GM21619 (cell line): Measurements from ENCODE around the gene EYA2.
"Not testable (repeated sequence)": the region's sequence is repeated elsewhere in the genome, so short reads cannot be mapped to it uniquely, and the experiment has no call there.

Experiments used
- ATAC-seq: cut with Tn5 transposase; IDR thresholded peaks from one replicate; pipeline ENCODE4 v1.9.1; 2021; ENCODE audit not compliant: unreplicated experiment

Gene EYA2

DNA sequence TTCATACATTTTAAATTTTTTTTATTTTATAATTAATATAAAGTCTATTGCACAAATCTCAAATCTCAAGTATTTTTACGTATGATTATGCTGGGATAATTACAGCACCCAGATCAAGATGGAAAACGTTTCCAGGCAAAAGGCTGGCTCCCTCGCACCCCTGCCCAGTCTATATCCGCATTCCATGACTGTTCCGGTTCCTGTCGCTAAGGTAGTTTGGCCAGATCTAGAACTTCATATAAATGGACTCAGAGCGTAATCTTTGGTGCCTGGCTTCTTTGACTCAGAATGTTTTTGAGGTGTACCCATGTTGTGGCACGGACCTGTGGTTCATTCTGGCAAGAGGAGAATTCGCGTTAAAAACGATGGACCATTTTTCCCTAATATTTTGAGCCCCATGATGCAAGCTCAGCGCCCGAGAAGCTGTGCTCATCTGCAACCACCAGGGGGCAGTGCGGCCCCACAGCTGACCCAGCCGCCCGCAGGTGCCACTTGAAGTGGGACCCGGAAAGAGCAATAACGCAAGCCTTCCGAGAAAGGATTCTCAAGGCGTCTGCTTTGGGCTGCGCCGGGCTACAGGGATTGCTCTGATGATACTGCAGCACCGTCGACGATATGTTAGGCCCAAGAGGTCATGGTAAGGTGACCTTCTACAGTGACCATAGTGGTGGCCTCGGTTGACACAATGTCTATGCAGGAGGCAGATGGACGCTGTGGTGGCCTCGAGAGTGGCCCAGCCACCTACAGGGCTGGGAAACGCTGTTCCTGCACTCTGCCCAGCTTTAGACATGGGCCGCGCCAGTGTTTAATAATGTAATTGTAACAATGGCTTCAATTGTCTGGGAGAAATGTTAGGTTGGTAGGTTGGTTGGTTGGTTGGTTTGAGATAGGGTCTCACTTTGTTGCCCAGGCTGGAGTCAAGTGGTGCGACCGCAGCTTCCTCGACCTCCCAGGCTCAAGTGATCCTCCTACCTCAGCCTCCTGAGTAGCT is 301.7 kb downstream of the EYA2 start:
- ATAC-seq = no peak

DNA sequence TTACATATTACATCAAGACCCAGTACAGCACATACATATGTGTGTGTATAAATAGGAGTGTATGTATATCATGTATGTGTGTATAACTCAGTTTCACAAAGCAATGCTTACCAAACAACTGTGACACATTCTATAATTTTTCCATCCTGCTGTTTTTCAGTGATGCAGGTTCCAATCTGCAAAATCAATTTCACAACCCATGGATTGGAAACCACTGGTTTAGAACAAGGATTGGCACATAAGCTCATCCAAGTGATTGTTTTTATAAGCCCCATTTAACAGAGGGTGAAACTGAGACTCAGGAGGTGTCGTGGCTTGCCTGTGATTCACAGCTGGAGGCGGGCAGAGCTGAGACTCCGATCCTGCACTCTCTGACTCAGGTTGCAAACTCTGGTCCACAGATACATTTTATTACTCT is 303.6 kb downstream of the EYA2 start:
- no peak for ATAC-seq

DNA sequence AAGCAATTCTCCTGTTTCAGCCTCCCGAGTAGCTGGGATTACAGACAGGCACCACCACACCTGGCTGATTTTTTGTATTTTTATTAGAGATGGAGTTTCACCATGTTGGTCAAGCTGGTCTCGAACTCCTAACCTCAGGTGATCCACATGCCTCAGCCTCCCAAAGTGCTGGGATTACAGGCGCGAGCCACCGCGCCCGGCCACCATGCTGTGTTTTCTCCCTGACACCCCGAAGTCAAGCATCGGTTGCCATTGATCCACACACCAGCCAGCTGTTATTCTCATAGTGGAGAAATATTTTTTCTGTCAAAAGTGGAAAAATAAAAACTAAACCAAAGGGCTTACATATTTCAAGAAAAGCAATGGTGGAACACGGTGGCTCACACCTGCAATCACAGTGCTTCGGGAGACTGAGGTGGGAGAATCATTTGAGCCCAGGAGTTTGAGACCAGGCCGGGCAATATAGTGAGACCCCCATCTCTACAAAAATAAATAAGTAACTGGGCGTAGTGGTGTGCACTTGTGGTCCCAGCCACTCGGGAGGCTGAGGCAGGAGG is 304.4 kb downstream of the EYA2 start:
- ATAC-seq = no peak

DNA sequence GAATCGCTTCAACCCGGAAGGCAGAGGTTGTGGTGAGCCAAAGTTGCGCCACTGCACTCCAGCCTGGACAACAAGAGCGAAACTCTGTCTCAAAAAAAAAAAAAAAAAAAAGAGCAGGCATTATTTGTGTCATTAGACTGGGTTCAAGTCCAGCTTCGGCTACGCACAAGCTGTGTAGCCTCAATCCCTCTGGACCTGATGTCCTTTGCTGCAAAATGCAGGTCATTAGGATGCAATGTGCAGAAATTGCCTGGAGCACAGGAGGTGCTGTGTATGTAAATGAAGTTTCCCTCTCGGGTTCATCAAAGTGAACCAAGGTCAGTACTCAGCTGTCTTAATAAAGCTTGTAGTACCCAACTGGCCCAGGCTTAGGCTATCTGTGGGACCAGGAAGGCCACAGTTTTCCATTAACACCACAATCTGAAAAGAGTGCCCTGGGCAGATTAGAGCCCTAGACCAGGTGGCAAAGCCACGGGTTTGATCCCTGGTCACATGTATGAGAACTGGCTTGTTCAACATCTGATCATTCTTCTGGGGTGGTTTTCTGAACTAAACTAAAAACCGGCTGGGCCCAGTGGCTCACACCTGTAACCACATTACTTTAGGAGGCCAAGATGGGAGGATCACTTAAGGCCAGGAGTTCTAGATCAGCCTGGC is 306.6 kb downstream of the EYA2 start:
- no peak for ATAC-seq

DNA sequence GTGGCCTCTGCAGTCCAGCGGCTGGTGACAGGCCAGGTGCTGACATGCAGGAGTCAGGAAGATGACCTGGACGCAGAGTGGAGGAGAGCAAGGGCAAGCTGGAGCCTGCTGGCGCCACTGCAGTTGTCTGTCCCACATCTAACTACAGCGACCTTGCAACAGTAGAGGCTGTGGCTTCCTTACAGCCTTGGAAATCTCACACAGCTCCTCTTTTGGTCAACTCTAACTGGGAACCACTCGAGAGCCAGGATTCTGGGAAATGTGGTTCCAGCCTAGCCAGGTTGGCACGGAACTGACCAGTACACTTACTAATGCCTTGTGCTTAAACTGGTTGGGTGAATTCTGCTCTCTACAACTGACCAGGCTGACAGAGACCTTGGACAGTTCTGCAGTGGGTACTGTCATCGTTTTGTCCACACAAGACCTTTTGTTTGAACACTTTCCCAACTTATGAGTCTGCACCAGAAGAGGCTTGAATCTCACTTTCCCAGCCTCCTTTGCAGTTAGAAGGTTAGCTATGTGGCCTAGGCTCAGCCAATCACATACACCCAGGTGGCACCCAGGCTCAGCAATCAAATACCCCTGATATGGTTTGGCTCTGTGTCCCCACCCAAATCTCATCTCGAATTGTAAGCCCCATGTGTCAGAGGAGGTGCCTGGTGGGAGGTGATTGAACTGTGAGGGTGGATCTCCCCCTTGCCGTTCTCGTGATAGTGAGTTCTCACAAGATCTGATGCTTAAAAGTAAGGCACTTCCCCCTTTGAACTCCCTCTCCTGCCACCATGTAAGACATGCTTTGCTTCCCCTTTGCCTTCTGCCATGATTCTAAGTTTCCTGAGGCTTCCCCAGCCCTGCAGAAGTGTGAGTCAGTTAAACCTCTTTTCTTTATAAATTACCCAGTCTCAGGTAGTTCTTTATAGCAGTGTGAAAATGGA is 308.4 kb downstream of the EYA2 start:
- no peak for ATAC-seq

DNA sequence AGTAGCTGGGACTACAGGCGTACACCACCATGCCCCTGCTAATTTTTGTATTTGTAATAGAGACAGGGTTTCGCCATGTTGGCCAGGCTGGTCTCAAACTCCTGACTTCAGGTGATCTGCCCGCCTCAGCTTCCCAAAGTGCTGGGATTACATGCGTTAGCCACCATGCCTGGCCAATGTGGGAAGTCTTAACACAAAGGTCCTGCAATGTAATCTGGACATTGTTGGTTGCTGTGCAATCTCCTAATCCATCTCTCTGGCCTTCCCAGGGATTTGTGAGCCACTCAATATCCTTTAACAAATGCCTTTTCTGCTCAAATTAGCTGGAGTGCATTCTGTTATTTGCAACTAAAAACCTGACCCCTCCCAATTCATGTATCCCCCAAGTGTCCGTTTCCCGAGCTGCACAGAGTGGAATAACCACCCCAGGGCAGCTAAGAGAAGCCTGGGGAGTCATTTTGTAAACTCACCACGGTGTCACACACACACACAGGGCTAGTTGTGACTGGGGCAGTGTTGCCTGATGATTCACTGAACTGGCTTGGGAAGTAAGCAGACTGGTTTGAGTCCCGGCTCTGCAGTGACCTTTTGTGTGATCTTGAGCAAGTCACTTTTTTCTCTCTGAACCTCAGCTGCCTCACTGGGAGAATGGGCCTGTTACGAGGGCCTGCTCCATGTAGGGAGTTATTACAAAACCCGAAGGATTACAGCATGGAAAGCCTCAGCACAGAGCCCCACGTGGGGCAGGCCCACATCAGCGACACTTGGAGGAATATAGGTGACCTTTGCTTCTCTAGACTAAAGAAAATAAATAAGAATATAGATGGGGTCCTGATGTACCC is 309.6 kb downstream of the EYA2 start:
- no peak for ATAC-seq

DNA sequence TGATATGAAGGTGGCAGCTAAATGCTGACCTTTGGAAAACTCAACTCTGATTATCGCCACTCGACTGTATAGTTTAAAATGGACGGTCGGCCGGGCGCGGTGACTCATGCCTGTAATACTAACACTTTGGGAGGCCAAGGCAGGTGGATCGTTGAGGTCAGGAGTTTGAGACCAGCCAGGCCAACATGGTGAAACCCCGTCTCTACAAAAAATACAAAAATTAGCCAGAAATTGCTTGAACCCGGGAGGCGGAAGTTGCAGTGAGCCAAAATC is 310.1 kb downstream of the EYA2 start:
- not testable (repeated sequence) for ATAC-seq

DNA sequence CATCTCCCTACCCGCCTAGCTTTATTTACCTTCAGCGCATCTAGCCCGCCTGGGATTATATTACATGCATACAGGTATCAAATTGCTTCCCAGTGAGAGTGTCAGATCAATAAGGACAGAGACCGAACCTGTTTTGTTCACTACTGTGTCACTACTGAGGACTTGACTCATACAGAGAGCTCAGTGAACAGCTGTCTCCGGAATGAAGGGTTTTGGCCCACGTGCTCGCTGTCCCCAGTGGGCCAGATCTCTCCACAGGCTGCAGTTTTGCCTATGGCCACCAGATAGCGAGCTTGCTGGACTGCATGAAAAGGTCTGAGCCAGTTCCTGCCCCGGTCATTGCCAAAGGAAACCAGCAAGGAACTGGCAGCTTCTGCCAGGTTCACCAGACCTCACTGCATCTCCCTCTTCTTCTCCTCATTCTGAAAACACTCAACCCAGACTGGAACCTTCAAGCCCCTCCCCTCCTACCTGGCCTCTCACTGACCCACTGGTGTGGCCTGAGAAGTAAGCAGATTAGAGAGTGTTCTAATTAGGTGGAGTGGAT is 311.0 kb downstream of the EYA2 start:
- no peak for ATAC-seq

DNA sequence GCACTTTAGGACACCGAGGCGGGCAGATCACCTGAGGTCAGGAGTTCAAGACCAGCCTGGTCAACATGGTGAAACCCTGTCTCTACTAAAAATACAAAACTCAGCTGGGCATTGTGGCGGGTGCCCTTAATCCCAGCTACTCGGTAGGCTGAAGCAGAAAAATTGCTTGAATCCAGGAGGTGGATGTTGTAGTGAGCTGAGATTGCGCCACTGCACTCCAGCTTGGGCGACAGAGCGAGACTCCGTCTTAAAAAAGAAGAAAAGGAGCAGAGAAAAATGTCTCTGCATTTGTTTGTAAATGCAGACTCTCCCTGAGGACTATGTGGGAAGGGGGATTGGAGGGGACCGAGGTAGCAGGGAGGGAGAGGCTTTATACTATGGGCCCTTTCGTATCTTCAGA is 311.9 kb downstream of the EYA2 start:
- not testable (repeated sequence) for ATAC-seq

DNA sequence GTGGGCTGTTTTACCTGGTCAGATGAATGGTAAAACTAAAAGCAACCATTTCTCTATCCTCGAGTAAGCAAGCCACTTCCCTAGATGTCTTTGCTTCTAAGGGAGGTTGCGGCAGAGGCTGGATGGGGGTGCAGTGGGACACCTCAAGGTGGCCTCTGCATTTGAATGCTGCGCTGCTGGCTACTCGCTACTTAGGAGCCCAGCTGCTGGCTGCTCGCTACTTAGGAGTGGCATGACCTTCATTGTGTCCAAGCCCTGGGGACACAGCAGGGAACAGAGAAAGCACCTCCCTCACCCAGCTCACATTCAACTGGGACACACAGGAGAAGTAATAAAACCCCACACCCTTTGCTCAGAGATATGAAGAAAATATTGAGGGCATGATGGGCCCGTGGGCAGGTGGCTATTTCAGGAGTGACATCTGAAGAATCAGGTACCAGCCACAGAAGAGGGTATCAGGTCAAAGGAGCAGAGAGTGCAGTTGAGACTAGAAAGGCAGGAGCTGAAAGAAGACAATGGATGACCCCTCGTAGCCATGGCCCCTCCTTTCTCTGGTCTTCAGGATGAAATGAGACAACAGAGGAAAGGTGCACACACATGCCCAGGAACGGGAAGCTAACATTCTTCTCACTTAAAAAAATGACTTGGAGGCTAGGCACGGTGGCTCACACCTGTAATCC is 312.5 kb downstream of the EYA2 start:
- no peak for ATAC-seq

DNA sequence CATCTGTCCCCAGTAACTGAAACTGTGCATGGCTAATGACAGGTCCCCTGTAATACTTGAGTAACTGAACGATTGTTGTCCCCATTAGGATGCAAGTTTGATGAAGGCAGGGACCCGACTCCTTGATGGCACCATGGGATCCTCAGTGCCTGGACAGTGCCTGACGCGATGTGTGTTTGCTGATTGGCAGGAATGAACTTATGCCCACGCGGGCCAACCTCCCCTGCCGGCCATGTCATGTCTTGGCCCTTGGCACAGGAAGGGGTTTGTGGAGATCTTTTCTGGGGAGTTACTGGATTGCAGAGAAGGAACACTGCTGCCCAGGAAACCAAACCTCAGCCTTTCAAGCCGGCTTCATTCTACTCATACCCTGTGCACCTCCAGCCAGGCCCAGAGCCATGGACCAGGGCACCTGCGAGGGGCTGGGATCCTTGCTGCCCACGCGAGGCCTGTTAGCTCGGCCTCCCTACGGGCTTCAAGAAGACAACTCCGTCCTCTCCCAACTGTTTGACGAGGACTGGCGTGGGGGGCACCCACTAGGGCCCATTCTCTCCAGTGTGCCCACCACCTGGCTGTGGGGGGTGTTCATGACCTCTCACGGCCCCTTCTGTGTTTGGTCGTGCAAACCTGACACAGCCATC is 314.0 kb downstream of the EYA2 start:
- ATAC-seq = no peak

DNA sequence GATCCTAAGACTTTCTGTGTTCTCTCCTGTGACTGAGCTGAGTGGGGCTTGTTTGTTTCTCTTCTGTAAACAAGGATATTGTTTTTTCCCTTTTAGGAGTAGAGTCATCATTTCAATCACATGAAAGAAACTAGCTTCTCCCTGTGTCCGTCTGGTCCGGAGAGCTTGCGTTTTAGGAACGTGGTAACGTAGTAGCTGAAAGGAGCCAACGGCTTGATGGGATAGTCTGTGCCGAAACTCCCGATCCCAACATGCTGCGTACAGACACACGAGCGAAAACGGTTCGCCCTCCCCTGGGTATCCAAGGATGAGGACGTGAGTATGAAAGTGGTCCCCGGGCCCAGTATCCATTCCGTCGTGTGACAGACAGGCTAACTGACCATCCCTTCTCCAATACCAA is 315.3 kb downstream of the EYA2 start:
- no peak for ATAC-seq

DNA sequence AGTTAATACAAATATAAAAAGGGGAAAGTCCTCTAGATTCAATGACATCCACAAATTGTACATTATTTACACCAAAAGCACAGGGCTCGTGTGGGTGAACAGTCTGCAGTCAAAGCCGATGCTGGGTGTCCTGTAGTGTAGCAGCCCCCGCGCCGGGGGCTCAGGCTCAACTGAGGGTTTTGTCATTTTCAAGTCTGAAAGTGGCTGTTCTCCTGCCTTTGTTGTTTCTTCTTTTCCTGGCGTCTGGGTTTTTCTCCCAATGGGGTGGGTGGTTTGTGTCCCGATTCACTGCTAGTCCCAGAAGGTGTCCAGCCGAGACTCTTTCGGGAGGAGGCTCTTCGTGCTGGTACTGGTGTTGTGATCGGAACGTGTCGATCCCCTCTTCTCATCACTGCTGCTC is 315.8 kb downstream of the EYA2 start:
- no peak for ATAC-seq

DNA sequence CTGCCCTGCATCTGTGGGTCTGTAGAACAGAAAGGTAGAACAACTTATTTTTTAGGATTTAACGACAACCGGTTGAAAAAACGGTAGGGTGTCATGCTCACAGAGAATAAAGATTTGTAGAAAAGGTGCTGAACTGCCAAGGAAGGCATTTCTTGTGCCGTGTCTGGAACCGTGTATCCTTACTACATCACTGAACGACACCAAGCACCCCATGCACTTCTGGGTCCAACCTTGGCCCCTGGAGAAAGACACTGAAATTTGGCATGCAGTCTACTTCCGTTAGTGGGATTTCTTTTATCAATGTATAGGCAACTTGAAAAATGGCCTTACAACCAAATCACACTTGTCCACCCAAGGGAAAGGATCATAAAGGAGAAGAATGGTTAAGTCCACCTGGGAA is 316.4 kb downstream of the EYA2 start:
- ATAC-seq = no peak

DNA sequence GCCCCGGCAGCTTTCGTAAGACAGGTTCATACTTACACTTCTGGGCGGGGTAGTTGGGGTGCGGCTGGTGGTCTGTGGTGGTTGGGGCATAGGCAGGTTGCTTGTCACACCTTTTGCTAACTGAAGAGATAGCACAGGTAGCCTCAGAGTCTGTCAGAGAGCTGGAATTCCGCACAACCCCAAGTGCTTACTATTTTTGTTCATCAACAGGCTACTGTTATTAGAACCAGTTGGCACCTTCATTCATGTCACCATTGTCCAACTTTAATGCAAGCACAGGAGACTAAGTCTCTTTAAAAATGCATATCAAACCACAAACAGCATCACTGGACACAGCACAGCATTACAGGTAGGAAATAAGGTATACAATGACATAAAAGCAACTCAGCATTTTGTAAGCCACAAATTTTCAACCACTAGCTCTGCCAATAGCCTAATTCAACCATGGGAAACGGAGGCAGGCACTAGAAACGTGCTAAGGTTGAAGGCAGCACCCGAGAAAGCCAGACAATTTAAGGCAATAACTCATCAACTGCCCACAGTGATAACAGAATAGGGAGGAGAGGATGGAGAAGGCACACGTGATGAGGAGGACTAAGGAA is 318.1 kb downstream of the EYA2 start:
- no peak for ATAC-seq

DNA sequence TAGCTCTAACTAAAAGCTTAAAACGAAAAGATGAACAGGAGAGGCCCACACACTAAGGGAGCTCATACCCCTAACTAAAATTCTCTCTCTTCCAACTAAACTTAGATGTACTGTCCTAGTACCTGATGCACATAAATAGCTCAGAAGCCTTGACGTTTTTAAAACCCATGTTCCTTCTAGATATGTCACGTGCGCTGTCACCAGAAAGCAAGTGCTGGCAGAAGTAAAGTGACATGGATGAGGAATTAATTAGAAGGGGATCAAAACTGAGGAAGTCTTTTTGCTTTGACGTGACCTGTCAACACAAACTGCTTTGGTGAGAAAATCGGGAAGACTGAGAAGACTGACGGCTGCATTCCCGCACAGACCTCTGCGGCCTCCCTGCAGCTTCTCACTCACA is 319.3 kb downstream of the EYA2 start:
- ATAC-seq = no peak

DNA sequence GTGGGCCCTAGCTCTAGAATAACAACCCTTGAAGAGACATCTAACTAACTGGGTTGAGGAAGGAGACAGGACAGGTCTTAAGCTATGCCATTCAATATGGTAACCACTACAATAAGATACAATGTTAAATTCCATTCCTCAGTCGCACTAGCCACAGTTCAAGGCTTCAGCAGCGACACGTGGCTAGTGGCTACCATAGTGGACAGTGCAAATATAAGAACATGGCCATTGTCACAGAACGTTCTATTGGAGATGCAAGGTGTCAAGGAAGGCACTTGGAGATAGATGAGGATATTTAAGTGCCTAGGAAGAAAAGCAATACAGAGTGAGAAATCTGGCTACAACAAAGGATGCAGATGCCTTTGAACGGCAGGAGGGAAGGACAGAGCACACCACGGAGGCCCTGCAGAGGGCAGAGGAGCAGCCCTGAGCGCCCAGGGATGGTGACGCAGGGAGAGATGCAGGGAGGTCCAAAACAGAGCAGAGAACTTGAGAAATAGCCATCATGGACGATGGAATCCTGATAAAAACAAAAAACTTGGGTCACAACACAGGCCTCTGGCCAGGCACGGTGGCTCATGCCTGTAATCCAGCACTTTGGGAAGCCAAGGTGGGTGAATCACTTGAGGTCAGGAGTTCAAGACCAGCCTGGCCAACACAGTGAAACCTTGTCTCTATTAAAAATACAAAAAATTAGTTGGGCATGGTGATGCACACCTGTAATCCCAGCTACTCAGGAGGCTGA is 321.2 kb downstream of the EYA2 start:
- no peak for ATAC-seq
